ENCODE measurements around the gene MYCBPAP. TPM values are rescaled to one million over a fixed set of nuclear protein-coding genes. Genes with fewer than 3 reads are reported as not detected.
A peak's percentile ranks its signal among the peaks of the same experiment; 100 is the strongest.

The MYCBPAP gene
- total RNA-seq, 8 experiments from 2014 or later, result 0.71 to 2.8 (median 1.2) TPM; not detected in 1

GRCh38 chr17:50539762-50540559, 31.7 kb downstream of the MYCBPAP start:
- in situ Hi-C loops (cut with MboI; ENCODE audit: low pct_unique_long_range_greater_than_20kb in 2 of 9, low sequenced_read_pairs in 9 of 9, unreplicated experiment in 9 of 9), result loop anchor here in 5 of 9 experiments (10.0 to 25.0 kb wide), 4 partner anchors 145 to 305 kb away; partner anchors contain the start of gene WFIKKN2 (in 2 of the 5)
- no peak overlapping the region for H3K4me3 ChIP-seq
- no peak for ATAC-seq (replicated peaks in 6 of 8)
- WGBS, 10 experiments, result 20 to 100% (median 100%) methylated on average over 1 to 4 of the region's 15 CpGs; no CpG with 5 or more reads in 4 of the 10 experiments
- H3K27ac ChIP-seq, result no peak overlapping the region
- peaks cover 27 to 29% of the 10 kb centered on the region in 2 donors for H3K4me1 ChIP-seq (replicated peaks in 1 of 2)

GRCh38 chr17:50540560-50541401, 32.5 kb downstream of the MYCBPAP start:
- ATAC-seq (replicated peaks in 6 of 8), result no peak

GRCh38 chr17:50541402-50541715, 33.1 kb downstream of the MYCBPAP start:
- Histone ChIP-seq H3K4me1 (replicated peaks in 1 of 2) (peaks cover 27 to 29% of the 10 kb centered on the region in 2 donors), H3K27ac (no peak overlapping the region), H3K4me3 (peak overlapping the region; percentile 38 to 52 (median 42))
- no peak for ATAC-seq (replicated peaks in 6 of 8)
- 40 to 93% (median 80%) methylated on average over 1 to 3 of the region's 9 CpGs; no CpG with 5 or more reads in 5 of the 10 experiments for WGBS, 10 experiments
- in situ Hi-C loops (cut with MboI; ENCODE audit: low pct_unique_long_range_greater_than_20kb in 2 of 9, low sequenced_read_pairs in 9 of 9, unreplicated experiment in 9 of 9), result loop anchor here in 5 of 9 experiments (10.0 to 25.0 kb wide), 4 partner anchors 143 to 303 kb away; partner anchors contain the start of gene WFIKKN2 (in 2 of the 5)

More at GRCh38 chr17:50540560-50541401, 32.5 kb downstream of the MYCBPAP start:
- WGBS, 10 experiments, result 67 to 80% methylated on average over 1 of the region's 11 CpGs; no CpG with 5 or more reads in 8 of the 10 experiments
- Histone ChIP-seq H3K4me1 (replicated peaks in 1 of 2) (peaks cover 27 to 29% of the 10 kb centered on the region in 2 donors), H3K27ac (no peak overlapping the region), H3K4me3 (no peak overlapping the region)
- in situ Hi-C loops (cut with MboI; ENCODE audit: low pct_unique_long_range_greater_than_20kb in 2 of 9, low sequenced_read_pairs in 9 of 9, unreplicated experiment in 9 of 9), result loop anchor here in 5 of 9 experiments (10.0 to 25.0 kb wide), 4 partner anchors 144 to 304 kb away; partner anchors contain the start of gene WFIKKN2 (in 2 of the 5)

DNA sequence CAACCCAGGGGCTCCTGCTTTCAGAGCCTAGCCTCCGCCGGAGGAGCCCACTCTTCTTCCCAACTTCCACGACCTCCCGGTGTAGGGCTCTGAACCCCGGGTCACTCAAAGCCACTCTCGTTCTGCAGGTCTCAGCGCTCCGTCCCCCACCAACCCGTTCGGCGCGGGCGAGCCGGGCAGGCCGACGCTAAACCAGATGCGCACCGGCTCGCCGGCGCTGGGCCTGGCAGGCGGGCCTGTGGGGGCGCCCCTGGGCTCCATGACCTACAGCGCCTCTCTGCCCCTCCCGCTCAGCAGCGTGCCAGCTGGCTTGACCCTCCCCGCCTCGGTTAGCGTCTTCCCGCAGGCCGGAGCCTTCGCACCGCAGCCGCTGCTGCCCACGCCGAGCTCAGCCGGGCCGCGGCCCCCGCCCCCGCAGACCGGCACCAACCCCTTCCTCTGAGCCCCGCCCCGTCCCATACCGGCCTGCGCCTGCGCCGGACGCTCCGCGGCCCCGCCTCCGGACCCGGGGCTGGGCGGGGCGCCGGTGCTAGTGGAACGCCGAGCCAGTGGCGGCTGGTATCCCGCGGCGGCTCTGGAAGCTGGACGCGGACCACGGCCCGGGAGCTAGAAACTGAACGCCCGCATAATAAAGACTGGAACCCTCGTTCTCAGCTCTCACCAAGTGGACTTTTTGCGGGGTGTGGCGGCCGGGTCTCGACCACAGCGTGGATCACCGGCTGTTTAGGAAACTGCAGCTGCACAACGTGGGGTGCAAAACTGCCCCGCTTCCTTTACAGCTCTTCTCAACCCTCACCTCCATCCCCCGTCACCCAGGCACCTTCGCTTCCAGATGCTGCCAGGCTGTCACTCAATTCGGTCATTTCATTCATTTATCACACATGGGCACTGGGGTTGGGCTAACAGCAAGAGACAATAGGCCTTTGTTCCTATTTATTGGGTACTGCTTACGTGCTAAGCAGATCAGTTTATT, 33.8 kb downstream of the MYCBPAP start:
- in situ Hi-C loops (cut with MboI; ENCODE audit: low pct_unique_long_range_greater_than_20kb in 2 of 9, low sequenced_read_pairs in 9 of 9, unreplicated experiment in 9 of 9), result loop anchor here in 5 of 9 experiments (10.0 to 25.0 kb wide), 4 partner anchors 143 to 303 kb away; partner anchors contain the start of gene WFIKKN2 (in 2 of the 5)
- peaks cover 29 to 30% of the 10 kb centered on the region in 2 donors for H3K4me1 ChIP-seq (replicated peaks in 1 of 2)
- H3K27ac ChIP-seq, result peak overlapping the region; percentile 49 to 61
- peak; percentile 73 to 86 (median 81) for ATAC-seq (replicated peaks in 6 of 8)
- peak overlapping the region; percentile 38 to 52 (median 42) for H3K4me3 ChIP-seq
- 0 to 24% (median 8%) methylated on average over 2 to 17 of the region's 82 CpGs; no CpG with 5 or more reads in 2 of the 10 experiments for WGBS, 10 experiments

DNA sequence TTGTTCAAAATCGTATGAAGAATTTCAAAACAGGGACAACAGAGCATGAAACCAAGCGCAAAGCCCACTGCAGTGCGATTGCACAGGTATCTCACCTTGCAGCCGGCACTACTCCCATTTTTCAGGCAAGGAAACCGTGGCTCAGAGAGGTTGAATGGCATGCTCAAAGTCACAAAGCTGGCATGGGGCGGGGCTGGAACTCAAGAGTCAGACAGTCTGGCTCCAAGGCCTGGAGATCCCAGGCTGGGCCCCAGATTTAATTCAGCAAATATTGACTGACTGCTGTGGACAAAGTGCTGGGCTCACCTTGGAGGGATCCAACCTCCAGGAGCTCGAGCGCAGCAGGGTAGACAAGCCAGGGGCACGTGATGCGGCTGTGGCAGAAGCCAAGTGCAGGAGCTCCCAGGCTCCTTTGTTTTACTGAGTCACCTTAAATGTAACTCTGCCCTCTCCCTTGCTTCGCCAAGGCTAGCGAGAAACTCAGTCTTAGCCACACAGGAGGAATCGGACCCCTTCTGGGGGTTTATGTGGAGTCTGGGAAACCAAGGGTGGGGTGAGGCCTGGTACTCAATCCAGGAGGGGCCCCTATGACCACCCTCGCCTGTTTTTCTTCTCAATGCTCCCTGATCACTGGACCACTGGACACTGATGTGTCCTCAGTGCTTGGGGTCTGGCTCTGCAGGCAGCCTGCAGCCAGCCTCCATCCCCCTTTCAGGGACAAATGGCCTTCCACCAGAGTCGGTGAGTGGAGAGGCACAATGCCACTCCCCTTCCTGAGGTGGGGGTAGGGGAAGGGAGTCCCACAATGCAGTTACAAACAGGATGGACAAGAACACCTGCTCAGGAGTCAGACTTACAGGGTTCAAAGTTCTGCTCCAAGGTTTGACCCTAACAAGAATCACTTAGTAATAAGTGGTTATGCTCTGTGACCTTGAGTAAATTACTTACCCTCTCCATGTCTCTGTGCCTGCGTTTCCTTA, 34.8 kb downstream of the MYCBPAP start:
- 45 to 100% (median 77%) methylated on average over 1 to 7 of the region's 16 CpGs; no CpG with 5 or more reads in 1 of the 10 experiments for WGBS, 10 experiments
- Histone ChIP-seq H3K4me3 (peak overlapping the region; percentile 38 to 52 (median 42)), H3K4me1 (replicated peaks in 1 of 2) (peaks cover 28 to 32% of the 10 kb centered on the region in 2 donors), H3K27ac (peak overlapping the region in 1 of 2 donors; percentile 61)
- ATAC-seq (replicated peaks in 6 of 8), result no peak
- in situ Hi-C loops (cut with MboI; ENCODE audit: low pct_unique_long_range_greater_than_20kb in 2 of 9, low sequenced_read_pairs in 9 of 9, unreplicated experiment in 9 of 9), result loop anchor here in 5 of 9 experiments (10.0 to 25.0 kb wide), 4 partner anchors 142 to 302 kb away; partner anchors contain the start of gene WFIKKN2 (in 2 of the 5)

- H3K27ac ChIP-seq, result no peak overlapping the region
- no peak overlapping the region for H3K4me3 ChIP-seq
- in situ Hi-C loops (cut with MboI; ENCODE audit: low pct_unique_long_range_greater_than_20kb in 2 of 9, low sequenced_read_pairs in 9 of 9, unreplicated experiment in 9 of 9), result loop anchor here in 5 of 9 experiments (10.0 to 25.0 kb wide), 4 partner anchors 140 to 300 kb away; partner anchors contain the start of gene WFIKKN2 (in 2 of the 5)
- ATAC-seq (replicated peaks in 6 of 8), result no peak
- 12 to 100% (median 84%) methylated on average over 1 to 7 of the region's 7 CpGs for WGBS, 10 experiments
- peaks cover 15 to 22% of the 10 kb centered on the region in 2 donors for H3K4me1 ChIP-seq (replicated peaks in 1 of 2)
These were observed 36.3 kb downstream of the MYCBPAP start for GRCh38 chr17:50544516-50544915.

DNA sequence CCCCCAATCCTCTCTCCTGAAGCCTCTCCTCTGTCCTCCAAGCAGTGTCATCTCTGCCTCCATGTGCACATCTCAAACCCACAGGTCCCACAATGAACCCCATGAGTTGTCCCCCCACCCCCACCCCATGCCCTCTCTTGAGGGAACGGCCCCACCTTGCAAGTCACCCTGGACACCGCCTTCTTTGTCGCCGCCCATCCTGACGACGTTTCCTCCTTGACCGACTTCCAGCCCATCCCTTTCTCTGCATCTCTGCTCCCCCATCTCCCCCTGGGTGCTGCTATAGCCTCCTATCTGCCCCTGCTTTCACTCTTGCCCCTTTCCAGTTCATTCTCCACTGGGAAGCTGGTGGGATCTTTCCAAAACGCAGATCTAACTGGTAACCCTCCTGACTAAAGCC, 37.1 kb downstream of the MYCBPAP start:
- Histone ChIP-seq H3K4me1 (replicated peaks in 1 of 2) (peaks cover 15 to 22% of the 10 kb centered on the region in 2 donors), H3K27ac (no peak overlapping the region), H3K4me3 (no peak overlapping the region)
- WGBS, 10 experiments, result 50 to 60% methylated on average over 1 of the region's 8 CpGs; no CpG with 5 or more reads in 8 of the 10 experiments
- in situ Hi-C loops (cut with MboI; ENCODE audit: low pct_unique_long_range_greater_than_20kb in 2 of 9, low sequenced_read_pairs in 9 of 9, unreplicated experiment in 9 of 9), result loop anchor here in 5 of 9 experiments (10.0 to 25.0 kb wide), 4 partner anchors 139 to 299 kb away; partner anchors contain the start of gene WFIKKN2 (in 2 of the 5)
- ATAC-seq (replicated peaks in 6 of 8), result no peak

DNA sequence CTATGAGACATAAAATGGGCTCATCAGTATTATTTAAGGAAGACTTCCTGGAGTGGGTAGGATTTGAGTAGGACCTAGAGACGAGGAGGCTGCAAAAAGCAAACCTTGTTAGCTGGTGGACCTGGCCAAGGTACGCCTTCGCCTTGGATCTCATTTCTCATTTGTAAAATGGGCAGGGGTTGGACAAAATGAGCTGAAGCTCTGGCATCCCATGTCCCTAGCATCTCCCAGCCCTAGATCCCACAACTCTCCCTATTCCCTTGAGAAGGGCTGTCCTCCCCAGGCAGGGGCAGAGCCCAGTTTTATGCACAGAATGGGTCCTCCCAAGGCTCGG, 38.4 kb downstream of the MYCBPAP start:
- in situ Hi-C loops (cut with MboI; ENCODE audit: low pct_unique_long_range_greater_than_20kb in 2 of 9, low sequenced_read_pairs in 9 of 9, unreplicated experiment in 9 of 9), result loop anchor here in 5 of 9 experiments (10.0 to 25.0 kb wide), 4 partner anchors 138 to 298 kb away; partner anchors contain the start of gene WFIKKN2 (in 2 of the 5)
- 0 to 100% (median 56%) methylated on average over 1 to 2 of the region's 4 CpGs; no CpG with 5 or more reads in 4 of the 10 experiments for WGBS, 10 experiments

GRCh38 chr17:50547035-50547735, 38.9 kb downstream of the MYCBPAP start, which contains the start of gene SPATA20:
SPATA20 (plus strand) TSS chr17:50547174; CDS start chr17:50547209, 35 bp downstream.
- peak; percentile 77 to 89 (median 80) for ATAC-seq (replicated peaks in 6 of 8)
- Histone ChIP-seq H3K4me3 (peak within 1 kb of the TSS; percentile 24 to 52 (median 38)), H3K27ac (peak within 1 kb of the TSS in 1 of 2 donors; percentile 9), H3K4me1 (replicated peaks in 1 of 2) (peaks cover 19 to 25% of the 10 kb centered on the region in 2 donors)
- 1 to 20% methylated on average over 5 to 23 of the region's 42 CpGs; no CpG with 5 or more reads in 8 of the 10 experiments for WGBS, 10 experiments
- in situ Hi-C loops (cut with MboI; ENCODE audit: low pct_unique_long_range_greater_than_20kb in 2 of 9, low sequenced_read_pairs in 9 of 9, unreplicated experiment in 9 of 9), result loop anchor here in 5 of 9 experiments (10.0 to 25.0 kb wide), 4 partner anchors 138 to 298 kb away; partner anchors contain the start of gene WFIKKN2 (in 2 of the 5)

More for the DNA sequence above, 38.4 kb downstream of the MYCBPAP start:
- no peak for ATAC-seq (replicated peaks in 6 of 8)
- H3K27ac ChIP-seq, result no peak overlapping the region
- H3K4me3 ChIP-seq, result peak overlapping the region in 2 of 5 donors; percentile 42 to 52
- H3K4me1 ChIP-seq (replicated peaks in 1 of 2), result peaks cover 20 to 25% of the 10 kb centered on the region in 2 donors

GRCh38 chr17:50547736-50548083, 39.5 kb downstream of the MYCBPAP start:
- H3K4me3 ChIP-seq, result peak overlapping the region in 2 of 5 donors; percentile 42 to 52
- peaks cover 16 to 23% of the 10 kb centered on the region in 2 donors for H3K4me1 ChIP-seq (replicated peaks in 1 of 2)
- ATAC-seq (replicated peaks in 6 of 8), result peak in 2 of 8 experiments; percentile 8 to 20
- 20 to 60% (median 50%) methylated on average over 1 of the region's 5 CpGs; no CpG with 5 or more reads in 7 of the 10 experiments for WGBS, 10 experiments
- in situ Hi-C loops (cut with MboI; ENCODE audit: low pct_unique_long_range_greater_than_20kb in 2 of 9, low sequenced_read_pairs in 9 of 9, unreplicated experiment in 9 of 9), result loop anchor here in 5 of 9 experiments (10.0 to 25.0 kb wide), 4 partner anchors 137 to 297 kb away; partner anchors contain the start of gene WFIKKN2 (in 2 of the 5)
- no peak overlapping the region for H3K27ac ChIP-seq
